Myocyte (in vitro differentiated cells): ENCODE data around the gene TRDN. TPM values are rescaled to one million over a fixed set of nuclear protein-coding genes. Genes with fewer than 3 reads are reported as not detected.
"Not testable (repeated sequence)": the region's sequence is repeated elsewhere in the genome, so short reads cannot be mapped to it uniquely, and the experiment has no call there.

Experiments
- DNase-seq: peaks from one replicate; pipeline ENCODE4 v3.0.0-alpha.2; 2012; ENCODE audit warnings: low read depth
- total RNA-seq: library from RNA; depleted of rRNA; stranded (reverse); fragments of >200 nt; gene quantifications from 2 replicates; pipeline ENCODE4 v1.2.3, GENCODE V29; 2014

The TRDN gene
- total RNA-seq, 1 donor from 2014 or later: 12.8 TPM

DNA sequence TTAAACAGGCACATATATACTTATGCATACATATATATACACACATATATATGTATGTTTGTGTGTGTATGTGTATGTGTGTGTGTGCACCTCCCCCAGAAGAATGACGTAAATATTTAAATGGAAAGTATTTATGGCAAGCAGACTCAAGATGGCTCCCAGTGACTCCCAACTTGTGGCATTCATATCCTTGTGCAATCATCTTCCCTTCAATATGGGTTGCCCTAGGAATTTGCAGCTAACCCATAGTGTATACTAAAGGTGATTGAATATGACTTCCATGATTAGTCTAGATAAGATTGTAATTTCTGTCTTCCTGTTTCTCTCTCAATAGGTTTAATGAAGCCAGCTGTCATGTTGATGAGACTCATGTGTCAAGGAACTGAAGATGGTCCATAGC lies 127.6 kb downstream of the TRDN start:
- no peak for DNase-seq

DNA sequence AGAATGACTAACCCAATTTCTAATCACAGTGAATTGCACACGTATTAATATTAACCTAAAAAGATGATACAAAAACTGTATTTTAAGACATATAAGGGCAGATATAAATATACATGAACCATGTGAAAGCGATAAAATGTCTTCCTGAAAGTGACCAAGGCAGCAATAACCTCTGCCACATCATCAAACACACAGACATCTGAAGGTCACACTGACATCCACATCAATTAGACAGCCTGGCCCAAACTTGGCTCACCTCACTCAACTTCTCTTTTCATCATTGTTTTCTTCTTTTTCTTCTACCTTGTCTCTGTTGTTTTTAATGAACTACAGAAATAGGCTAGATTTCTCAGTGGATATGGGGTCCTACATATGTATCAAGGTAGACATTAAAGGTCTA lies 128.5 kb downstream of the TRDN start:
- no peak for DNase-seq

DNA sequence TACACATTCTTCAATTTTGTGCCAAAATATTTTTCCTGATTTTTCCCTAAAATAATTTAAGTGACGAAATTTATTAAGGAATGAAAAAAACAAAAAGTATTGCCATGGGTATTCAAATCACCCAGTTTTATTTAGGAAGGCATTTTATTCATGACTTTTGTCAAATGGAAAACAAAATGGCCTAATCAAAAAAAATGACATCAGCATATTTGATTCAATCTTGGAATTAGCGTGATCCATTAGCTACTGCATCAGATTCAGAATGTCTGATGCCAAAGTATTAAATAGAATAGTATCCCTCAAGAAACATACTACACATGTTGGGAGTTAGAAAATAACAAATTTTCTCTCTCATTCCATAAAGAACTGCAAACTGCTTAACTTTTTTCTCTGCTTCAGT lies 129.2 kb downstream of the TRDN start:
- DNase-seq: no peak

- no peak for DNase-seq
These were observed 133.1 kb downstream of the TRDN start for GRCh38 chr6:123503619-123504018.

DNA sequence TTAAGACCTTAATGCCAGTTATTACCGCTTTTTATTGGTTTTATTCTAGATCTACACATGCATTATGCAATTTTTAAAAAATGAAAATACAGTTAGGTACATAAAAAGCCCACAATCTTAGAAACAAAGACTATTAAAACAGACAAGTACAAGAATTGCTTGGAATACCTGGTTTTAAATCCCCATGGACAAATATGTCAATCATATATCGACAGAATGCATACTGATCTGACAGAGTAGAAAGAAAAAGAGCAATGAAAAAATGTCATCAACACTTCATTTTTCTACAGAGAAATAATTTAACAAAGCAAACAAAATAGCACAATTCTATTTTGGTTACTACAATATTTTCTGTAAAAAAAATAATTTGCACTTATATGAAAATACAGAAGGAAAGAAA lies 139.7 kb downstream of the TRDN start:
- no peak for DNase-seq

DNA sequence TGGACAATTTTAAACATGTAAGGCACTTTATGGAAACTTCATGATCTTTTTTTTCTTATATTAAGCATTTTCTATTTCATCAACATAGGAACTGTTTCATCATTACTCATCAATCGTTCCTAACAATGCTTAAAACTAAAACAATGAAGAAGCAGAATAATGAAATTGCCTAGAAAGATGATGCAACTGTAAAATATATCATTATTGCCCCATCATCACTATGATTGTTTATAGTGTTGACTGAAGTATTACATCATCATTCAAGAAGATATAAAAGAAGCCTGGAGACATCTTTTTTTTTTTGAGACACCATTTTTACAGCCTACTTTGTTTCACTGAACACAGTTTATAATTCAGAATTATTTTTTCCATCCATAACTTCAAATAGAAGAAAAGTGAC lies 147.2 kb downstream of the TRDN start:
- DNase-seq: no peak

GRCh38 chr6:123480986-123481385 lies 155.8 kb downstream of the TRDN start:
- DNase-seq: peak; percentile 2

DNA sequence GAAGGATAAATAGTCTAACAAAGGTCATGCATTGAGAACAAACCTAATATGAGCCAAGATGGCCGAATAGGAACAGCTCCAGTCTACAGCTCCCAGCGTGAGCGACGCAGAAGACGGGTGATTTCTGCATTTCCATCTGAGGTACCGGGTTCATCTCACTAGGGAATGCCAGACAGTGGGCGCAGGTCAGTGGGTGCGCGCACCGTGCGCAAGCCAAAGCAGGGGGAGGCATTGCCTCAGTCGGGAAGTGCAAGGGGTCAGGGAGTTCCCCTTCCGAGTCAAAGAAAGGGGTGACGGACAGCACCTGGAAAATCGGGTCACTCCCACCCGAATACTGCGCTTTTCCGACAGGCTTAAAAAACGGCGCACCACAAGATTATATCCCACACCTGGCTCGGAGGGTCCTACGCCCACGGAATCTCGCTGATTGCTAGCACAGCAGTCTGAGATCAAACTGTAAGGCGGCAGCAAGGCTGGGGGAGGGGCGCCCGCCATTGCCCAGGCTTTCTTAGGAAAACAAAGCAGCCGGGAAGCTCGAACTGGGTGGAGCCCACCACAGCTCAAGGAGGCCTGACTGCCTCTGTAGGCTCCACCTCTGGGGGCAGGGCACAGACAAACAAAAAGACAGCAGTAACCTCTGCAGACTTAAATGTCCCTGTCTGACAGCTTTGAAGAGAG lies 164.6 kb downstream of the TRDN start:
- not testable (repeated sequence) for DNase-seq

DNA sequence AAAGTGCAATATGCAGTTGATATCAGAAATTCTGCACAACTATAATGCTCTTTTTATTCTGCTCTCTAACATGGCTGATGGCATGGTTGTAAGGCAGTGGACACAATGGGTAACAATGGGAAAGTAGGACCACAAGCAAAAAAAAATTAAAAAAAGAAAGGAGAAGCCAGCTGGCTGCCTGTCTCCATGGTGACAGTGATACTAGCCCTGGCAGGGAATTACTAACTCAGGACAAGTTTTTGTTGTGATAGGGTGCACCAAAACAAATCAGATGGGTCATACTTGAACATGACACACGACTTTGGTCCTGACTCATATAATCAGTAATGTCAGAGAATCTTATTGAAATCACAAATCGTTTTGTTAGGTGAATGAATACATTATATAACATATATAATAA lies 169.4 kb downstream of the TRDN start:
- DNase-seq: no peak

DNA sequence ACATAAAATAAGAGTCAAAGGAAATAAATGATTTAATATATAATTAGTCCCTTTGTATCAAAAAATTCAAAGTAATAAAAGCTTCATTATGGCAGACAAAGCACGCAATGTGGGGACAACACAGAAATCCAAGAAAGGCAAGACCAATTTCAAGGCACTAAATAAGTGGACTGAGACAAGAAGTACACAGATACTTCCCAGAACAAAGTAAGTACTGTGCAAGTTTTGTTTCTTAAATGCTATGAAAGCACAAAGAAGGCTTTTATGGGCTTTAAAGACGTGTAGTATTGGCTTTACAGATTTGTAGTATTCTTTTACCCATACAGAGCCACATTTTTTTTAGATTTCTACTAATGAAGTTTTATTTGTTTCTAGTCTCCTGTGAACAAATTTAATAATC lies 174.6 kb downstream of the TRDN start:
- DNase-seq: no peak

- DNase-seq: no peak
These were observed 178.5 kb downstream of the TRDN start for GRCh38 chr6:123458218-123458617.

DNA sequence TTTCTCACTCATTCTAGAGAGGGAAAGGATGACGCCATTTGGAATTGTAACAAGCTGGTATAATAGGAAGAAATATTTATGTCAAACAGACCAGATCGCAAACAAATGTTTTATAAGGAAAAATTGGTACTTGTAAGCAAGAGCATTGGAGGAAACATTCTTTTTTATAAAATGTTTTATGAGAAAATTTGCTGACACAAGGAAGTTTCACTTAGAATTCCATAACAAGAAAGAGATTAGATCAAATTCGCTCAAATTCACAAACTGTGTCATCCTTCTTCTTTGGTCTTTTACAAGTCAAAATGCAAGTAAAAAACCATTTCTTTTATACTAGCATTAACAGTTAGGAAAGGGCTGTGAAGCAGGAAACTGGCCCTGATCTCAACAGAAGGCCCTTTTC lies 179.9 kb downstream of the TRDN start:
- DNase-seq: no peak

DNA sequence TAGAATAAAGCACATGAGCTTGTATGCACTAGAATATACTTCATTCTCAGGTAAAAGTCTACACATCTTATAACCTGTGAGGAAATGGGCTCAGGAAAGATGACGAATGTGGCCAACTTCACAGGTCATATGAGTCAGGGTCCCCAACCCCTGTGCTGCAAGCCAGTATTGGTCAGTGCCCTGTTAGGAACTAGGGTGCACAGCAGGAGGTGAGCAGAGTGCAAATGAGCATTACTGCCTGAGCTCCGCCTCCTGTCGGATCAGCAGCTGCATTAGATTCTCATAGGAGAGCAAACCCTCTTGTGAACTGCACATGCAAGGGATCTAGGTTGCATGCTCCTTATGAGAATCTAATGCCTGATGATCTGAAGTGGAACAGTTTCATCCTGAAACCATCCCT lies 182.3 kb downstream of the TRDN start:
- no peak for DNase-seq

DNA sequence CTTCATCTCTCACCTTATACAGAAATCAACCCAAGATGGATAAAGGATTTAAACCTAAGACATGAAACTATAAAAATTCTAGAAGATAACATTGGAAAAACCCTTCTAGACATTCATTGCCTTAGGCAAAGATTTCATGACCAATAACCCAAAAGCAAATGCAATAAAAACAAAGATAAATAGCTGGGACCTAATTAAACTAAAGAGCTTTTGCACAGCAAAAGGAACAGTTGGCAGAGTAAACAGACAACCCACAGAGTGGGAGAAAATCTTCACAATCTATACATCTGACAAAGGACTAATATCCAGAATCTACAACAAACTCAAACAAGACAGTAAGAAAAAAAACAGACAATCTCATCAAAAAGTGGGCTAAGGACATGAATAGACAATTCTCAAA lies 183.7 kb downstream of the TRDN start:
- DNase-seq: not testable (repeated sequence)

DNA sequence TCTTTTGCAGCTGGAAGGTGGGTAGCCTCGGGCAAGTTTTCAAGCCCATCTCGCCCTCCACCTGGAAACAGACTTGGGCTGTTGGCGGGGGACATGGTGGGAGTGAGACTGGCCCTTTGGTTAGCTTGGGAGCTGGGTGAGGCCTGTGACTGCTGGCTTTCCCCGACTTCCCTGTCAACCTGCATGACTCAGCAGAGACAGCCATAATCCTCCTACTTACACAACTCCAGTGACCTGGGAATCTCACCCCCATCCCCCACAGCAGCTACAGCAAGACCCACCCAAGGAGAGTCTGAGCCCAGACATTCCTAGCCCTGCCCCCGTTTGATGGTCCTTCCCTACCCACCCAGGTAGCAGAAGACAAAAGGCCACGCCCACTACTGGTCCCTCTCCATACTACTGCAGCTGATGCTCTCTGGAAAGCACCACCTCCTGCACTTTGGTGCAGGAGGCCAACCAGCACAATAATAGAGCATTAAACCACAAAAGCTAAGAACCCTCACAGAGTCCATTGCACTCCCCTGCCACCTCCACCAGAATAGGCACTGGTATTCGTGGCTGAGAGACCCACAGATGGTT lies 188.4 kb downstream of the TRDN start:
- no peak for DNase-seq

DNA sequence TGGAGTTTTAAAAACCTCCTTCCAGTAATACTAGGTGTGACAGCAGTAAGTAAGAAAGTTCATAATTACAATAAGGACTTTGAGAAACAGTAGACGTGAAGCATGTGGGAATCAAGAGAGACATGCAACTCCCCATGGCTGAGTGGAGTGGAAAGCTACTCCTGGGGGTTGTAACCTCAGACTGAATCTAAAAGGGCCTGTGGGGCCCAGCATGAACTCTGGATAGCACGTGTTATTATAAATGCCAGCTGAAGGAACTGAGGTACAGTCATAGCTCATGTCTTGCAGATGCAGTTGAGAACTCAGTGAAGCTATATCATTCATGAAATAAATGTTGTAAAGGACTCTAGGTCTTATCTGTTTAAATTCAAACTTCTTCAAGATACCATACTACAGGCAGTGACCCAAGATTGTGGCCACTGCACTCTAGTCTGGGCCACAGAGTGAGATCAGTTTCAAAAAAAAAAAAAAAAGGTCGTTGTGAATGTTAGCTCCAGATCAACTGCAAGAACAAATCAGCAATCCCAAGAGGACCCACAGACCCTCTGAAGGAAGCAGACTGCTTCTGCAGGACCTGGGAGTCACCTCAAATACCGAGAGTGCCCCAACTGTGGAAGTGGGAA lies 189.3 kb downstream of the TRDN start:
- no peak for DNase-seq

GRCh38 chr6:123439371-123439770 lies 197.4 kb downstream of the TRDN start:
- DNase-seq: no peak

DNA sequence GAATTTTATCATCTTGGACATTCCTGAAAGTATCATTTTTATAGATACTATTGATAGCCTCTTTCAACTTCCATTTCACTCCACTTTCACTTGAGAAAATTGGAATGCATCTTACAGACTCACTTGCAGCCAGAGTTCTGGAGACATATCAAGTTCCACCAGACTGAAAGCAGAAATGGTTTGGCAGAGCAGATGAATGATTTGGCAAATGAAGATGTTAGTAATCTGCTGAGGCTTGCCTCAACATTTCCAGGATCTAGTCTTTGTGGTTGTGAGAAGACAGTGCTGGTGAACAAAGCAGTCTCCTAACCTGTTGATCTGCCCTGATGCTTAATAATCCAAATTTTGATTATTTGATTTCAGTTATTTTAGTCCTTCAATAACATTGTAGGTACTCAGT lies 202.6 kb downstream of the TRDN start:
- DNase-seq: no peak

DNA sequence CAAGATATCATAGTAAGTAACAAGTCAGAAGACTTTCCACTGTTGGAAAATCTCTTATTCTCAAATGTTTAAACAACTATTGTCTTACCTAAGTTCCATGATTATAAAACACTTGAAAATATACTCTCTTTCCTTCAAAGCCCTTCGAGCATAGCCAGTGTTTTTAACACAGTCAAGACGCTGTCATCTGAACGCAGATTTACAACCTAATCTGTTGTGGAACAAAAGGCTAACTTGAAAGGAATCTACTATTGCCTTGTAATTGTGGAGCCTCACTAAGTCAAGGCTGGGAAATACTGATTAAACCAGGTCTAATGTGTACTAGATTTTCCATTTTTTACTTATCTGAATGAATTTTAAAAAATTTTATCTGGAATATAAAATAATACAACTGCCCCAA lies 205.8 kb downstream of the TRDN start:
- DNase-seq: no peak

DNA sequence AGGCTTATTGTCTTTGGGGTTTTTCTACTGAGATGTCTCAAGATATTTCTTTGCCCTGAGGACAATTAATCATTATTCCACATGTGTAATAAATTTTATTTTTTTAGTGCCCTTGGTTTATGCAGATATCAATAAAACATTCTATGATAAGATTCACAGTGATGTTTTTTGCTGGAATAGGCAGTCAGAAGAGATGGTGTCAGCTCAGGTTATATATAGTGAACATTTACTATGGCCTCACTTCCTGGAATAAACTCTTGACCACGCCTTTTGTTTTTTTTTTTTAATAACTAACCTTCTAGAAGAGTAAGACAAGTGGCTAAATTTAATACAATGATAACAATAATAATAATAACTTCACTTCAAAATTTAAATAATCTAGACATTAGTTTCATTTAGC lies 209.7 kb downstream of the TRDN start:
- no peak for DNase-seq

GRCh38 chr6:123423130-123423529 lies 213.6 kb downstream of the TRDN start:
- no peak for DNase-seq

- no peak for DNase-seq
These were observed 216.2 kb downstream of the TRDN start for GRCh38 chr6:123420512-123420911.

- peak; percentile 35 for DNase-seq
These were observed 218.7 kb downstream of the TRDN start for GRCh38 chr6:123418071-123418470.
